BLaER1 treated with 17β-estradiol and CSF1 and Interleukin-3, amounts not matched to agents 10 nM and 100 nM (cell line): Measurements from ENCODE around the gene NPW.

ENCODE experiments used
- H3K27ac ChIP-seq, 11 experiments: shearing (Covaris generic); formaldehyde crosslinking; 2 replicates each; pipeline ENCODE4 v1.8.1; 2022
- H3K27me3 ChIP-seq, 11 experiments: shearing (Covaris generic); formaldehyde crosslinking; 2 replicates each; pipeline ENCODE4 v1.8.1; 2022
- H3K36me3 ChIP-seq, 11 experiments: shearing (Covaris generic); formaldehyde crosslinking; 2 replicates each; pipeline ENCODE4 v1.8.1; 2022
- H3K4me1 ChIP-seq, 10 experiments: shearing (Covaris generic); formaldehyde crosslinking; 2 replicates each; pipeline ENCODE4 v1.8.1; 2022
- H3K4me2 ChIP-seq, 11 experiments: shearing (Covaris generic); formaldehyde crosslinking; 2 replicates each; pipeline ENCODE4 v1.8.1; 2022
- H3K4me3 ChIP-seq, 10 experiments: shearing (Covaris generic); formaldehyde crosslinking; 2 replicates each; pipeline ENCODE4 v1.8.1; 2022
- H3K9ac ChIP-seq, 11 experiments: shearing (Covaris generic); formaldehyde crosslinking; 2 replicates each; pipeline ENCODE4 v1.8.1; 2022
- H3K9me3 ChIP-seq, 11 experiments: shearing (Covaris generic); formaldehyde crosslinking; replicated peaks in 1 of 11; 2 replicates each; pipeline ENCODE4 v1.8.1; 2022
- H4K20me1 ChIP-seq, 11 experiments: shearing (Covaris generic); formaldehyde crosslinking; 2 replicates each; pipeline ENCODE4 v1.8.1; 2022
- Cebpa-rat ChIP-seq, 11 experiments: shearing (Covaris generic); IDR thresholded peaks; 2 replicates each; pipeline ENCODE4 v1.8.1; 2022

Gene NPW

DNA sequence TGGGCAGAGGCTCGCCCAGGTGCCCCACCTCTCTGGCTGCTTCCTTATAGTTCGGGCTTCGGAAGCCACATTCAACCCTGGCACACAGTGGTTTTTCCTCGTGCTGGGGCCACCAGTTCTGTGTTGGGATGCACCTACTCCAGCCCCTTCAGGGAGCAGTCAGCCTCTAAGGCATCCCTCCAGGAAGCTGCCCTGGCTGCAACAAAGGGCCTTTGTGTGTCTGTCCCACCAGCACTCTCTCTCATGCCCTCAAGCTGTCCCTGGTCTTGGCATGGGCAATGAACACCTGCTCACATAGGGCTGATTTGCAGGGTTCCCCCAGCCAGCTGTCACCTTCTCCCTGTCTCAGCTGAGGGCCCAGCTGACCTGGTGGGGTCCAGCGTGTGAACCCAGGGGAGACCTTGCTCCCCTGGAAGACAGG lies 37.6 kb upstream of the NPW start:
- peaks cover 60 to 75% (median 68%) of the 10 kb centered on the region in 11 experiments for H3K27me3 ChIP-seq
- H3K4me1 ChIP-seq = peaks cover 18 to 43% (median 27%) of the 10 kb centered on the region in 10 experiments
- H3K36me3 ChIP-seq = peaks cover 39 to 48% (median 43%) of the 10 kb centered on the region in 11 experiments
- H4K20me1 ChIP-seq = peaks cover 0 to 85% (median 69%) of the 10 kb centered on the region in 11 experiments; a peak in 19 of 22 replicates
- H3K9me3 ChIP-seq = no peaks in the 10 kb centered on the region
- TF ChIP-seq Cebpa-rat (IDR thresholded peaks at IDR 0.05) = no peak
- no peak overlapping the region for H3K9ac ChIP-seq
- no peak overlapping the region for H3K4me3 ChIP-seq
- H3K4me2 ChIP-seq = no peak overlapping the region
- H3K27ac ChIP-seq = no peak overlapping the region

DNA sequence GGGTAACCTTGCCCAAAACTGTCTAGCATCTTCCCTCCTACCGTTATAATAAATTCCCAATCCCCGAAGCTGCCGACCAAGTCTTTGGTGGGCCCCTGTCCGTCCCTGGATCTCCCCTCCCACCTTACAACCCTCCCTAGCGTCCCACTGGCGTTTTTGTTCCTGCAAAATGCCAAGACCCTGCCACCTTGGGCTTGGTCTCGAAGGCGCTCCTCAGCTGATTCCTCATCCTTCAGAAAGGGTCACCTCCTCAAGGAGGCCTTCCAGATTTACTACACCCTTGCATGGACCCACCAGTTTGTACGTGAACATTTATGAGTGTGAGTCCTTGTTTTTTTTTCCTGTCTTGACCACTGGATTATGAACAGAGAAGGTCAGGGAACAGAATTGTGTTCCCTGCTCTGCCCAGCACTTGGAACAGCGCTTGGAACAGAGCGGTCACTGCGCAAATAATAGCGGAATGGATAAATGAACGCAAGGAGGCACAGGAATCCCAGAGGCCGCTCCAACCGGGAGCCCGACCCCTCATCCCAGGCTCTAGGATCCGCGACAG lies 36.5 kb upstream of the NPW start:
- peak overlapping the region; percentile 91 to 99 (median 97) for H3K4me2 ChIP-seq
- peak overlapping the region; percentile 71 to 87 (median 81) for H3K4me3 ChIP-seq
- peaks cover 32 to 41% (median 35%) of the 10 kb centered on the region in 11 experiments for H3K36me3 ChIP-seq
- H3K9ac ChIP-seq = peak overlapping the region; percentile 84 to 94 (median 91); a peak in 21 of 22 replicates
- H4K20me1 ChIP-seq = peaks cover 0 to 81% (median 63%) of the 10 kb centered on the region in 11 experiments; a peak in 19 of 22 replicates
- peaks cover 18 to 43% (median 27%) of the 10 kb centered on the region in 10 experiments for H3K4me1 ChIP-seq
- peaks cover 56 to 72% (median 66%) of the 10 kb centered on the region in 11 experiments for H3K27me3 ChIP-seq
- H3K9me3 ChIP-seq = no peaks in the 10 kb centered on the region
- H3K27ac ChIP-seq = no peak overlapping the region
- no peak for TF ChIP-seq Cebpa-rat (IDR thresholded peaks at IDR 0.05)

DNA sequence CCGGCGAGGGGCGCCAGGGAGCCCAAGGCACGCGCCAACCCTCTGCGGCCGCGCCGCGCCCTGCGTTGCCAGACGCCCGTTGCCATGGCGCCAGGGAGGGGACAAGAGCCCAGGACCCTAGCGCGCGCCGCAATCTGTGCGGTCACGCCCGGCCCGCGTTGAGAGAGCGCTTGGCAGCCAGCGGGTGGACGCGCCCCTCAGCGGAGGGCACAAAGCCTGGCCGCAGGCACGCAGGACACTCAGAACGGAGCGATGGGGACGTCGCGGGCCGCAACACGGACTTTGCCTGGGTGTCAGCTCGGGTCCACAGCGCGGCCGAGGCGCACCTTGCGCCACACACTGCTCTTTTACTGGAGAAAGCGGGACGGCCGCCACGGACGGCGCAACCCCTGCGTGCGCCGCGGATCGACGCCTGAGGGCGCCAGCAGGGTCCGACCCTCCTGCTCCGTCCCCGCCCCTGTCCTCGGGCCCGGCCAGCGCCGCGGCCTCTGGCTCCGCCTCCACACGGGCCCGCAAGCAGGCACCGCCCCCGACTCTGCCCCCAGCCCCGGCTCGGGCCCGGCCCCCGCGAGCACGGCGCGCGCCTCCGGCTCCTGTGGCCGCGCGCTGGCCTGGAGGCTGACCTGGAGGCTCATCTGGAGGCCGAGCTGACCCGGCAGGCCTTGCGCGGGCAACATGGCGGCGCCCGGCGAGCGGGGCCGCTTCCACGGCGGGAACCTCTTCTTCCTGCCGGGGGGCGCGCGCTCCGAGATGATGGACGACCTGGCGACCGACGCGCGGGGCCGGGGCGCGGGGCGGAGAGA lies 35.8 kb upstream of the NPW start, which contains the start of gene GFER:
GFER (plus strand) TSS at position 650 of the 803 bp plus-strand sequence; CDS start at position 676, 26 bp downstream.
- peak within 1 kb of the TSS; percentile 84 to 94 (median 91) for H3K9ac ChIP-seq
- no peak for TF ChIP-seq Cebpa-rat (IDR thresholded peaks at IDR 0.05)
- H3K4me1 ChIP-seq = peaks cover 18 to 43% (median 27%) of the 10 kb centered on the region in 10 experiments
- peak within 1 kb of the TSS; percentile 71 to 87 (median 81) for H3K4me3 ChIP-seq
- no peaks in the 10 kb centered on the region for H3K9me3 ChIP-seq
- H4K20me1 ChIP-seq = peaks cover 0 to 77% (median 57%) of the 10 kb centered on the region in 11 experiments; a peak in 19 of 22 replicates
- H3K27ac ChIP-seq = peak within 1 kb of the TSS; percentile 72 to 90 (median 82)
- peaks cover 25 to 34% (median 28%) of the 10 kb centered on the region in 11 experiments for H3K36me3 ChIP-seq
- peak within 1 kb of the TSS; percentile 96 to 99 (median 98) for H3K4me2 ChIP-seq
- H3K27me3 ChIP-seq = peaks cover 53 to 72% (median 66%) of the 10 kb centered on the region in 11 experiments

DNA sequence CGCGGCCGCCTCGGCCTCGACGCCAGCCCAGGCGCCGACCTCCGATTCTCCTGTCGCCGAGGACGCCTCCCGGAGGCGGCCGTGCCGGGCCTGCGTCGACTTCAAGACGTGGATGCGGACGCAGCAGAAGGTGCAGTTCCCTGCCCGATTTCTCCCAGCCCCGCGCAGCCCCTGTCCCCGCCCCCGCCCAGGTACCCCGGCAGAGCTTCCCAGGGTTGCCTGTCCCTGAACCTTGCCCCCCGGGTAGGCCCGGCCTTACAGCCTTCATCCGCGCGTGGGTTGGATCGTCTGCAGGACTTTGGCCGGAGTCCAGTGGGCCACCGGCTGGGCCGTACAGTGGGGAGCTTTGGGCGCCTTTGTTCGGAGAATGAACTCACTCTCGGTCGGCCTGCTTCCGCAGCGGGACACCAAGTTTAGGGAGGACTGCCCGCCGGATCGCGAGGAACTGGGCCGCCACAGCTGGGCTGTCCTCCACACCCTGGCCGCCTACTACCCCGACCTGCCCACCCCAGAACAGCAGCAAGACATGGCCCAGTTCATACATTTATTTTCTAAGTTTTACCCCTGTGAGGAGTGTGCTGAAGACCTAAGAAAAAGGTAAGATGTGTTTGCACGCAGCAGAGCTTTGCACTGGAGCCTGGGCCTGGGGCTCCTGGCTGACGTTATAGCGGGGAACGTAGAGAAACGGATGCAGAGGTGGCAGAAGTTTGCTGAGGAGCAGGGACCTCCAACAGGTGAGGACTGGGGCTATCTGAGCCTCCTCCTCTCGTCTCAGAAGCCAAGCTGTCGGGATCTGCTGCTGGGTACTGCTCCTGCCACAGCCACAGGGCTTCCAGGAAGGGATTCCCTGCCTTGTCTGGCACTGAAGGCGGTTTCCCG lies 35.0 kb upstream of the NPW start:
- peak overlapping the region; percentile 84 to 94 (median 91) for H3K9ac ChIP-seq
- TF ChIP-seq Cebpa-rat (IDR thresholded peaks at IDR 0.05) = no peak
- peaks cover 17 to 26% (median 21%) of the 10 kb centered on the region in 11 experiments for H3K36me3 ChIP-seq
- peak overlapping the region; percentile 71 to 87 (median 81) for H3K4me3 ChIP-seq
- H3K4me2 ChIP-seq = peak overlapping the region; percentile 96 to 99 (median 98)
- peak overlapping the region; percentile 72 to 90 (median 82) for H3K27ac ChIP-seq
- H3K27me3 ChIP-seq = peaks cover 53 to 72% (median 66%) of the 10 kb centered on the region in 11 experiments
- peaks cover 0 to 77% (median 52%) of the 10 kb centered on the region in 11 experiments; a peak in 19 of 22 replicates for H4K20me1 ChIP-seq
- peaks cover 18 to 40% (median 26%) of the 10 kb centered on the region in 10 experiments for H3K4me1 ChIP-seq
- no peaks in the 10 kb centered on the region for H3K9me3 ChIP-seq

DNA sequence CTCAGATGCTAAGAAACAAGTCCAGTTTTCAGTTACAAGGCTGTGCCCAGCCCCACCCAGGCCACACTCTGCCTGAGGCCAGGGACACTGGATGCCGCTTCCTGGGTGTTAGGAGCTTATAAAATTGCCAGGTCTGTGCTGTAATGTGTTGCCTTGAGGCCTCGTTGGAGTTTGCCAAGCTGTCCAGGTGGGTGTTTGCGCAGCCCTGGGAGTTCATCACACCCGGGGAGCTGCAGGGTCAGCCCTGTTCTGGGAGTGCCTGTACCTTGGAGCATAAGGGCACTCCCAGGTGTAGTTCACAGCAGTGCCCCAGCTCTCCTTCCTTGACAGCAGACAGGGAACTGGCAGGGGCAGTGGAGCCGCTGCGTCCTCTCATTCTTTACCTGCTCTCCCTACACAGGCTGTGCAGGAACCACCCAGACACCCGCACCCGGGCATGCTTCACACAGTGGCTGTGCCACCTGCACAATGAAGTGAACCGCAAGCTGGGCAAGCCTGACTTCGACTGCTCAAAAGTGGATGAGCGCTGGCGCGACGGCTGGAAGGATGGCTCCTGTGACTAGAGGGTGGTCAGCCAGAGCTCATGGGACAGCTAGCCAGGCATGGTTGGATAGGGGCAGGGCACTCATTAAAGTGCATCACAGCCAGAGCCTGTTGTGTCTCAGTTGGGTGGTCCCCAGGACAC lies 34.0 kb upstream of the NPW start:
- peaks cover 53 to 72% (median 66%) of the 10 kb centered on the region in 11 experiments for H3K27me3 ChIP-seq
- peak overlapping the region; percentile 84 to 94 (median 91); a peak in 20 of 22 replicates for H3K9ac ChIP-seq
- peaks cover 0 to 73% (median 44%) of the 10 kb centered on the region in 11 experiments; a peak in 19 of 22 replicates for H4K20me1 ChIP-seq
- H3K36me3 ChIP-seq = peaks cover 16 to 23% (median 21%) of the 10 kb centered on the region in 11 experiments
- H3K4me3 ChIP-seq = peak overlapping the region; percentile 71 to 87 (median 81)
- peak overlapping the region; percentile 96 to 99 (median 98) for H3K4me2 ChIP-seq
- no peaks in the 10 kb centered on the region for H3K9me3 ChIP-seq
- no peak for TF ChIP-seq Cebpa-rat (IDR thresholded peaks at IDR 0.05)
- H3K4me1 ChIP-seq = peaks cover 22 to 36% (median 29%) of the 10 kb centered on the region in 10 experiments
- H3K27ac ChIP-seq = no peak overlapping the region

DNA sequence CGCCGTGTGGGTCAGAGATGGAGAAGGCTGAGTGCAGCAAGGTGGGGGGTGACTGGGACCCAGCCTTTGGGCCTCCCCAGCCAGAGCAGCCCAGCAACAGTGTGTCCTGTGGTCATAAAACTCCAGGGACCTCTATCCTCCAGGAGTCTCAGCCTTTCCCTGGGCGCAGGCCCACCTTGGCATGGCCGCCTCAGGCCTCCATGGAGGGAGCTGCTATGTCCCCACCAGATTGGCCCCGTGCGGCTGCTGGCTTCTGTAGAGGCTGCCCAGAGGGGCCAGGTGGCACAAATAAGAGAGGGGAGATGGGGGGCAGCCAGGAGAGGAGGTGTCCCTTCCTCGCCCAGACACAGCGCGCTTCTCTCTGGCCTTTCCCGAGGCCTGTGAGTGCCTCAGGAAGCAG lies 32.4 kb upstream of the NPW start:
- no peak overlapping the region for H3K4me3 ChIP-seq
- no peak overlapping the region; a peak in 1 of 22 replicates for H3K9ac ChIP-seq
- no peak overlapping the region for H3K4me2 ChIP-seq
- TF ChIP-seq Cebpa-rat (IDR thresholded peaks at IDR 0.05) = no peak
- H3K27me3 ChIP-seq = peaks cover 51 to 71% (median 64%) of the 10 kb centered on the region in 11 experiments
- H3K36me3 ChIP-seq = peaks cover 16 to 23% (median 21%) of the 10 kb centered on the region in 11 experiments
- H4K20me1 ChIP-seq = peaks cover 0 to 68% (median 32%) of the 10 kb centered on the region in 11 experiments; a peak in 17 of 22 replicates
- H3K4me1 ChIP-seq = peaks cover 35 to 50% (median 42%) of the 10 kb centered on the region in 10 experiments
- H3K9me3 ChIP-seq = peaks cover 0 to under 1% (median 0%) of the 10 kb centered on the region in 11 experiments; a peak in 2 of 22 replicates
- no peak overlapping the region for H3K27ac ChIP-seq

DNA sequence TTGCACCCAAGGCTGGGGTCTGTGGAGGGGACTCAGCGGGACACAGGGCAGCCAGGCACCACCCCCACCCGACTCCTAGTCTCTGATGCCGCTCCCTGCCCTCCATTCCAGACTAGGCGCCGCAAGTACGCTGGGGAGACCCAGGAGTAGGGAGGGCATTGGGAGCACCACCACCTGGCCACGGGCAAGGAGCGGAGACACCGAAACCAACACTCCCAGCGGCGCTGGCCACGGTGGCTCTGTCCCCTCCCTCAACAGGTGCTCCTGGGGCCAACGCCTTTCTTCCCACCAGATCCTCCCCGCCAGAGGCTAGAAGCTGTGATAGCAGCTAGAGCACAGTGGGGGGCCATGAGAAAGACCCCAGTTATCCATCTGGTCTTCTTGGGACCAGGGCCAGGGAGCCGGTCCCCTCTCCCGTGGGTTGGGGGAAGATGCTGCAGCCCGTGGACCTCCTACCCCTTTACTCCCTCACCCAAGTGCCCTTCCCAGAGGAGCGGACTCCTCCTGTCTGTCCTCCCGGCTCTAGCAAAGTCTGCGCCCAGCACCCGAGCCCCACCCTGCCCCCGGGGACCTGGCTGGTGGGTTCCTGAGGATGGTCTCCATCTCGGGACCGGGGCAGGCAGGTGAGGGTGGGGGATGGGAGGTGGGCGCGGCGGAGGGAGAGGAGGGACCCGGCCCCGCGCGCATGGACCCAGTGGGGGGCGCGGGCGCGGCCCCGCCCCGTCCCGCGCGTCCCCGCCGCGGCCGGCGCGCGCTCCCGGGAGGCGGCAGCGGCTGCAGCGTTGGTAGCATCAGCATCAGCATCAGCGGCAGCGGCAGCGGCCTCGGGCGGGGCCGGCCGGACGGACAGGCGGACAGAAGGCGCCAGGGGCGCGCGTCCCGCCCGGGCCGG lies 30.1 kb upstream of the NPW start, which contains the start of gene SYNGR3:
SYNGR3 (plus strand) TSS at position 762 of the 892 bp plus-strand sequence. CDS start 133 bp downstream, outside the sequence.
- peak within 1 kb of the TSS; percentile 61 to 83 (median 75) for H3K4me2 ChIP-seq
- peaks cover 35 to 62% (median 51%) of the 10 kb centered on the region in 10 experiments for H3K4me1 ChIP-seq
- peak within 1 kb of the TSS; percentile 18 to 45 (median 26); a peak in 12 of 20 replicates for H3K4me3 ChIP-seq
- peaks cover 0 to 55% (median 18%) of the 10 kb centered on the region in 11 experiments; a peak in 15 of 22 replicates for H4K20me1 ChIP-seq
- H3K27me3 ChIP-seq = peaks cover 40 to 60% (median 54%) of the 10 kb centered on the region in 11 experiments
- no peak within 1 kb of the TSS for H3K27ac ChIP-seq
- TF ChIP-seq Cebpa-rat (IDR thresholded peaks at IDR 0.05) = no peak
- peaks cover 0 to 10% (median 0%) of the 10 kb centered on the region in 11 experiments; a peak in 8 of 22 replicates for H3K9me3 ChIP-seq
- peaks cover 16 to 23% (median 21%) of the 10 kb centered on the region in 11 experiments for H3K36me3 ChIP-seq
- no peak within 1 kb of the TSS; a peak in 2 of 22 replicates for H3K9ac ChIP-seq
